ENCODE measurements around the gene BHMT2. TPM values are rescaled to one million over a fixed set of nuclear protein-coding genes. Genes with fewer than 3 reads are reported as not detected.
A peak's percentile ranks its signal among the peaks of the same experiment; 100 is the strongest.

Gene BHMT2
- total RNA-seq, 1 donor from 2014 or later = not detected

GRCh38 chr5:79111387-79111959 is 41.9 kb downstream of the BHMT2 start, which contains the start of gene BHMT:
Gene BHMT (plus strand): TSS chr5:79111809. CDS start chr5:79111886, 77 bp downstream.
- DNase-seq (ENCODE audit: extremely low spot score, unreplicated experiment) = no peak
- Mint-ChIP-seq H3K9me3 (no peaks in the 10 kb centered on the region), H3K27ac (no peak within 1 kb of the TSS), H3K27me3 (peaks cover 88% of the 10 kb centered on the region), H3K4me1 (ENCODE audit: unreplicated experiment) (peaks cover 10% of the 10 kb centered on the region), H3K4me3 (peak within 1 kb of the TSS; percentile 76), H3K36me3 (peaks cover 3% of the 10 kb centered on the region)
- no peak for TF ChIP-seq CTCF (conservative IDR thresholded peaks at IDR 0.05)

- DNase-seq (ENCODE audit: extremely low spot score, unreplicated experiment) = no peak
- Mint-ChIP-seq H3K9me3 (no peaks in the 10 kb centered on the region), H3K4me3 (peak overlapping the region; percentile 76), H3K4me1 (ENCODE audit: unreplicated experiment) (peaks cover 5% of the 10 kb centered on the region), H3K27ac (no peak overlapping the region), H3K27me3 (peaks cover 85% of the 10 kb centered on the region), H3K36me3 (peaks cover 3% of the 10 kb centered on the region)
- no peak for TF ChIP-seq CTCF (conservative IDR thresholded peaks at IDR 0.05)
Measured at GRCh38 chr5:79111960-79112702, 42.6 kb downstream of the BHMT2 start.

GRCh38 chr5:79112703-79113058 is 43.1 kb downstream of the BHMT2 start:
- no peak for DNase-seq (ENCODE audit: extremely low spot score, unreplicated experiment)
- Mint-ChIP-seq H3K27ac (no peak overlapping the region), H3K36me3 (peaks cover 3% of the 10 kb centered on the region), H3K27me3 (peaks cover 80% of the 10 kb centered on the region), H3K4me1 (ENCODE audit: unreplicated experiment) (peaks cover 3% of the 10 kb centered on the region), H3K9me3 (no peaks in the 10 kb centered on the region), H3K4me3 (no peak overlapping the region)
- no peak for TF ChIP-seq CTCF (conservative IDR thresholded peaks at IDR 0.05)

GRCh38 chr5:79119486-79119885 is 49.9 kb downstream of the BHMT2 start:
- H3K27ac Mint-ChIP-seq = no peak overlapping the region
- H3K9me3 Mint-ChIP-seq = no peaks in the 10 kb centered on the region
- no peaks in the 10 kb centered on the region for H3K36me3 Mint-ChIP-seq
- no peak for TF ChIP-seq CTCF (conservative IDR thresholded peaks at IDR 0.05)
- H3K4me3 Mint-ChIP-seq = no peak overlapping the region
- H3K27me3 Mint-ChIP-seq = peaks cover 22% of the 10 kb centered on the region
- no peak for DNase-seq (ENCODE audit: extremely low spot score, unreplicated experiment)
- no peaks in the 10 kb centered on the region for H3K4me1 Mint-ChIP-seq (ENCODE audit: unreplicated experiment)

GRCh38 chr5:79120221-79120620 is 50.7 kb downstream of the BHMT2 start:
- no peak overlapping the region for H3K4me3 Mint-ChIP-seq
- H3K9me3 Mint-ChIP-seq = no peaks in the 10 kb centered on the region
- peaks cover 14% of the 10 kb centered on the region for H3K27me3 Mint-ChIP-seq
- DNase-seq (ENCODE audit: extremely low spot score, unreplicated experiment) = no peak
- no peak for TF ChIP-seq CTCF (conservative IDR thresholded peaks at IDR 0.05)
- H3K4me1 Mint-ChIP-seq (ENCODE audit: unreplicated experiment) = no peaks in the 10 kb centered on the region
- no peak overlapping the region for H3K27ac Mint-ChIP-seq
- H3K36me3 Mint-ChIP-seq = no peaks in the 10 kb centered on the region

Measured in type B pancreatic cell (in vitro differentiated cells).